MM.1S (cell line): ENCODE measurements around the gene TAAR9.

Source experiments
- DNase-seq: peaks from one replicate; pipeline ENCODE4 v3.0.0-alpha.2; 2015
- H2AFZ ChIP-seq: fragments of 300-600 bp; sonication (generic); 2 replicates; pipeline ENCODE4 v1.6.0; 2016; ENCODE audit warnings: antibody characterized with exemption, low read length
- H3F3A ChIP-seq: fragments of 300-600 bp; sonication (generic); 2 replicates; pipeline ENCODE4 v1.6.1; 2016; ENCODE audit warnings: mild to moderate bottlenecking, antibody characterized with exemption, low read length, moderate library complexity, mixed read lengths; ENCODE audit not compliant: insufficient read depth
- H3K27ac ChIP-seq: fragments of 300-600 bp; sonication (generic); 2 replicates; pipeline ENCODE4 v1.5.1; 2016; ENCODE audit warnings: mild to moderate bottlenecking, low read length
- H3K27me3 ChIP-seq: fragments of 300-600 bp; sonication (generic); replicated peaks from 2 replicates; pipeline ENCODE4 v1.6.0; 2016; ENCODE audit warnings: low read length; ENCODE audit not compliant: insufficient read depth
- H3K36me3 ChIP-seq: fragments of 300-600 bp; sonication (generic); replicated peaks from 2 replicates; pipeline ENCODE4 v1.6.1; 2016; ENCODE audit warnings: mild to moderate bottlenecking, low read length, mixed read lengths; ENCODE audit not compliant: insufficient read depth
- H3K4me1 ChIP-seq: fragments of 300-600 bp; sonication (generic); 2 replicates; pipeline ENCODE4 v1.6.1; 2016; ENCODE audit warnings: low read length, mixed read lengths
- H3K4me2 ChIP-seq: fragments of 300-600 bp; sonication (generic); 2 replicates; pipeline ENCODE4 v1.6.0; 2016; ENCODE audit warnings: low read depth, low read length
- H3K4me3 ChIP-seq: fragments of 300-600 bp; sonication (generic); 2 replicates; pipeline ENCODE4 v1.5.1; 2016; ENCODE audit warnings: low read length, mixed read lengths
- H3K79me2 ChIP-seq: fragments of 300-600 bp; sonication (generic); 2 replicates; pipeline ENCODE4 v1.6.1; 2016; ENCODE audit warnings: mixed run types, low read length, mixed read lengths
- H3K9ac ChIP-seq: fragments of 300-600 bp; sonication (generic); 2 replicates; pipeline ENCODE4 v1.6.1; 2016; ENCODE audit warnings: low read length, mixed read lengths
- H3K9me2 ChIP-seq: fragments of 300-600 bp; sonication (generic); replicated peaks from 2 replicates; pipeline ENCODE4 v1.6.1; 2016; ENCODE audit warnings: mild to moderate bottlenecking, low read length, mixed read lengths; ENCODE audit not compliant: insufficient read depth
- H3K9me3 ChIP-seq: fragments of 300-600 bp; sonication (generic); replicated peaks from 2 replicates; pipeline ENCODE4 v1.6.1; 2016; ENCODE audit warnings: mild to moderate bottlenecking, low read length, mixed read lengths; ENCODE audit not compliant: insufficient read depth
- H4K20me1 ChIP-seq: fragments of 300-600 bp; sonication (generic); 2 replicates; pipeline ENCODE4 v1.6.1; 2016; ENCODE audit warnings: mild to moderate bottlenecking, low read length, moderate library complexity, mixed read lengths; ENCODE audit not compliant: insufficient read depth
- EZH2 ChIP-seq: fragments of 300-600 bp; sonication (generic); optimal IDR thresholded peaks from 2 replicates; pipeline ENCODE3; 2017; ENCODE audit warnings: low read depth, mild to moderate bottlenecking, antibody characterized with exemption, low read length, mixed read lengths
- EZH2phosphoT487 ChIP-seq: fragments of 300-600 bp; sonication (generic); IDR thresholded peaks from 2 replicates; pipeline ENCODE4 v1.6.1; 2018; ENCODE audit warnings: antibody characterized with exemption, low read length
- TF ChIP-seq, protein P1 (sequence below): fragments of 300-600 bp; sonication (generic); IDR thresholded peaks from 2 replicates; pipeline ENCODE4 v1.5.1; 2016; ENCODE audit warnings: antibody characterized with exemption, low read length, mixed read lengths

The TAAR9 gene

DNA sequence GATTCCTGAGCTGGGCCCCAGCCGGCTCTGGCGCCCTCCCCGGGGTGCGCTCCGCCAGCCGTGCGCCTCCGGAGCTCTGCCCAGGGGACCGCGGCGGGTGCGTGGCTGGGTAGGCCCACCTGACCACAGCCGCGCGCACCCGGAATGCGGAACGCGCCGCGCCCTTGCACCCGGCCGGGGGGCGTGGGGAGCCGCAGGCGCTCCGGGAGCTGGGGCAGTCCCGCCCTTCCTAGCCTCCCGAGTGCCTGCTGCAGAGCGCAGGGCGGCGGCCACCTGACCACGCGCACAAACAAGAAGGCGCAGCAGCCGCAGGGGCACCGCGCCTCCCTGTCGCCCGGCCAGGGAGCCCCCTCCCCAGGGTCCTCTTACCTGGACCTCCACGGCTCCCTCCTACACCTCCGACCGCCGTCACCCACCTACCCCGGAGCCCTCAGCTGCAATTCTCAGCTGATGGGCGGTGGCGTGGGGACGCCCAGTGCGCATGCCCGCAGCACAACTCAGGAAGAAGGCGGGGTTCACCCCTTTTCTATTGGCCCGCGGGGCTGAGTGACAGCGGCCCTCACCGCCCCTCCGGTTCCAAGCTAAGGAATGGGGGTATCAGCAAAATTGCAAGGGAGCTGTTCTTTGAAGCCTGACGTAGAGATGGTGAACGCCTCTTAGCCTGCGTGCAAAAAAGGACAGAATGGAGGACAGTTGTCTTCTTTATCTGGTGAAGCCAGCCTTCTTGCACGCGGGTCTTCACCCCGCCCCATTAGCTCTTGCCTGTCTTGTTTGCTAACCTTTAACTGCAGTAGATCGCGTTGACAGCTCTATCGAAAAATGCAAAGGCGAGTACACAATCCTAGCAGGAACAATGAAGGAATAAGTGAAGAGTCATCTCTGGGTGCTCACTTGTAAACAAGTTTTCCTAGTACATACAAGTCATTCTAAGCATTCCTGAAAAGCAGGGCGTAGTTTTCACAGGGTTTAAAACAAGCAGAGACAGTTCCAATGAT, 25.1 kb upstream of the TAAR9 start, which contains the start of gene STX7:
STX7 (minus strand) TSS at position 479 of the 995 bp plus-strand sequence. CDS start 9,586 bp downstream, outside the sequence.
- Histone ChIP-seq H3K9me3 (no peaks in the 10 kb centered on the region), H3K27ac (peak within 1 kb of the TSS; percentile 74), H3K4me2 (peak within 1 kb of the TSS; percentile 92), H3K27me3 (no peaks in the 10 kb centered on the region), H3F3A (peaks cover 27% of the 10 kb centered on the region), H3K4me3 (peak within 1 kb of the TSS; percentile 90), H3K4me1 (peaks cover 36% of the 10 kb centered on the region), H3K9ac (peak within 1 kb of the TSS; percentile 65), H3K9me2 (no peaks in the 10 kb centered on the region), H2AFZ (peak within 1 kb of the TSS; percentile 92), H3K36me3 (no peaks in the 10 kb centered on the region), H4K20me1 (no peaks in the 10 kb centered on the region), H3K79me2 (peaks cover 46% of the 10 kb centered on the region)
- peak; percentile 93 for DNase-seq
- TF ChIP-seq, protein P1, sequence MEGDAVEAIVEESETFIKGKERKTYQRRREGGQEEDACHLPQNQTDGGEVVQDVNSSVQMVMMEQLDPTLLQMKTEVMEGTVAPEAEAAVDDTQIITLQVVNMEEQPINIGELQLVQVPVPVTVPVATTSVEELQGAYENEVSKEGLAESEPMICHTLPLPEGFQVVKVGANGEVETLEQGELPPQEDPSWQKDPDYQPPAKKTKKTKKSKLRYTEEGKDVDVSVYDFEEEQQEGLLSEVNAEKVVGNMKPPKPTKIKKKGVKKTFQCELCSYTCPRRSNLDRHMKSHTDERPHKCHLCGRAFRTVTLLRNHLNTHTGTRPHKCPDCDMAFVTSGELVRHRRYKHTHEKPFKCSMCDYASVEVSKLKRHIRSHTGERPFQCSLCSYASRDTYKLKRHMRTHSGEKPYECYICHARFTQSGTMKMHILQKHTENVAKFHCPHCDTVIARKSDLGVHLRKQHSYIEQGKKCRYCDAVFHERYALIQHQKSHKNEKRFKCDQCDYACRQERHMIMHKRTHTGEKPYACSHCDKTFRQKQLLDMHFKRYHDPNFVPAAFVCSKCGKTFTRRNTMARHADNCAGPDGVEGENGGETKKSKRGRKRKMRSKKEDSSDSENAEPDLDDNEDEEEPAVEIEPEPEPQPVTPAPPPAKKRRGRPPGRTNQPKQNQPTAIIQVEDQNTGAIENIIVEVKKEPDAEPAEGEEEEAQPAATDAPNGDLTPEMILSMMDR: no peak

DNA sequence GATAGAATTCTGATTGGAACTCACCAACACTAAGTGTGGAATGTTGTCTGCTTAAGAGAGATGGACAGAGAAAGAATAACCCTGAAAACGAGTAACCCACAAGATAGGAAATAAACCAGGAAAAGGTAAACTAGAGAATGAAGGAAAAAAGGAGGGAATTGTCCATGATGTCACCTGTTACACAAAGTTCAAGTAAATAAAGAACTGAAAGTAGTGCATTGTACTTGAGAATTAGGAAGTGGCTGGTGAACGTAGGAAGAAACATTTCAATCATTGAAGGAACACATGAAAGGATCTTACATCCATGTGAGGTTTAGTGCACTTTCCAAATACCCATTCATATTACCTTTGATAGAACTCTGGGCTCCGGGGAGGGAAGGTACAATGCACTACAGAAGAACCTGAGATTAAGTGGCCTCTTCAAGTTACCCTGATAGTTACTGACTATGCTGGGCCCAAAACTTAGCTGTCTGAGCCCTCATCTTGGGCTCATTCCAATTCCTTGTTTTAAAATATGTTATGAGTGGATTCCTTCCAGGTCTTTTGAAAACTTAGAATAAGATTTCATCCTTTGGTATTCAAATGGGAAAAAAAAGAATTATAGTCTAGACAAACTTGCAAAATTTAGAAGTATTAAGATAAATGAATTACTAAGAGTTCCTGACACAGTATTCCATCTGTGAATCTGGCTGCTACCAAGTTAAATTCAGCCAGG, 24.1 kb upstream of the TAAR9 start:
- Histone ChIP-seq H2AFZ (peak overlapping the region; percentile 92), H3K4me3 (peak overlapping the region; percentile 90)

DNA sequence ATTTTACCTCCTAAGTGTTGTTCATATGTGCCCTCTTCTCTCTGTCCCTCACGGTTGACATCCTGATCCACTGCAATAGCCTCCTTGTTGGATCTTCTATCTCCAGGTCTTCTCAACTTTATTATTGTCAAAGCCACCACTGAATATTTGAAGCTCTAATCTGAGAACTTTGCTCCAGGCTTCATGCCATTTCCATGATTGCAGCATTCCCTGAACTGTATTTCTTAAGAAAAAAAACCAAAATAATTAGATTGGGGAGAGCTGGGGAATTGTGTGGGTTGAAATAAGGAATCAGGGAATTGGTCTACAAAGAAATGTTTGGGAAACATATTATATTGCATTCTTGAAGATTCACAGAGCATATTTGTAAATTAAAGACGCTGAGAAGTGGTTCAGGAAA, 22.7 kb upstream of the TAAR9 start:
- peak overlapping the region; percentile 41; the same call in 1 of the 2 replicates for H2AFZ ChIP-seq
- no peaks in the 10 kb centered on the region for H3K27me3 ChIP-seq
- peaks cover 22% of the 10 kb centered on the region for H3K79me2 ChIP-seq
- H3K36me3 ChIP-seq: no peaks in the 10 kb centered on the region
- no peak overlapping the region for H3K27ac ChIP-seq
- no peak overlapping the region for H3K9ac ChIP-seq
- H3K4me1 ChIP-seq: peaks cover 36% of the 10 kb centered on the region
- TF ChIP-seq, protein P1: no peak
- TF ChIP-seq EZH2 (no peak), EZH2phosphoT487 (no peak)
- H3K4me3 ChIP-seq: no peak overlapping the region
- H4K20me1 ChIP-seq: no peaks in the 10 kb centered on the region
- no peaks in the 10 kb centered on the region for H3K9me3 ChIP-seq
- H3K9me2 ChIP-seq: no peaks in the 10 kb centered on the region
- peak overlapping the region; percentile 92 for H3K4me2 ChIP-seq
- H3F3A ChIP-seq: peaks cover 27% of the 10 kb centered on the region
- DNase-seq: no peak

More for the DNA sequence above, 24.1 kb upstream of the TAAR9 start:
- Histone ChIP-seq H3K27ac (peak overlapping the region; percentile 74), H3K4me1 (peaks cover 36% of the 10 kb centered on the region), H3K36me3 (no peaks in the 10 kb centered on the region), H3K9me3 (no peaks in the 10 kb centered on the region), H3K4me2 (peak overlapping the region; percentile 92), H3K9ac (peak overlapping the region; percentile 65; the same call in 1 of the 2 replicates), H3K9me2 (no peaks in the 10 kb centered on the region), H3K79me2 (peaks cover 35% of the 10 kb centered on the region), H3K27me3 (no peaks in the 10 kb centered on the region), H4K20me1 (no peaks in the 10 kb centered on the region), H3F3A (peaks cover 27% of the 10 kb centered on the region)
- TF ChIP-seq EZH2: no peak
- TF ChIP-seq EZH2phosphoT487: no peak
- TF ChIP-seq, protein P1: no peak
- DNase-seq: peak; percentile 39
